Endometrial microvascular endothelial cells (primary cell): ENCODE data around the gene GJC2. TPM values are rescaled to one million over a fixed set of nuclear protein-coding genes. Genes with fewer than 3 reads are reported as not detected.
"Not testable (repeated sequence)": the region's sequence is repeated elsewhere in the genome, so short reads cannot be mapped to it uniquely, and the experiment has no call there.

ENCODE experiments used
- in situ Hi-C: cut with HindIII; loops from 2 replicates; pipeline ENCODE4 v1.10.0; 2017; ENCODE audit warnings: low sequenced_read_pairs, low pct_unique_long_range_greater_than_20kb; ENCODE audit errors: inconsistent ontology term
- total RNA-seq: library from RNA; depleted of rRNA; stranded (reverse); fragments of >200 nt; gene quantifications from one replicate; pipeline ENCODE4 v1.2.3, GENCODE V29; 2015; ENCODE audit errors: inconsistent ontology term

GJC2 gene
- total RNA-seq, 1 donor from 2014 or later, result 0.28 TPM

- in situ Hi-C loops, result not testable (repeated sequence)
Observed at GRCh38 chr1:228111315-228111714, 38.4 kb upstream of the GJC2 start.

DNA sequence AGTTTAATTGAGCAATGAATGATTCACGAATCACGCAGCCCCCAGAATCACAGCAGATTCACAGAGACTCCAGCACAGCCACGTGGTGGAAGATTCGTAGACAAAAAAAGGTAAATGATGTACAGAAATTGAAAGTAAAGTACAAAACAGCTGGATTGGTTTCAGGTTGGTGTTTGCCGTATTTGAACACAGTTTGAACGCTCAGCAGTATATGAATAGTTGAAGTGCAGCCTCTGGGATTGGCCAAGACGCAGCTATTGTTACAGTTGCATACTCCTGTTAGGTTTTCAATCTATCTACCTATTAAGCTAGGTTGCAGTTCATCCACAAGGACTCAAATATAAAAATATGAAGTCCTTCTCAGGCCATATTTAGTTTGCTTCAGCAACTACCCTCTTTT, 37.6 kb upstream of the GJC2 start:
- in situ Hi-C loops, result no loop called here

DNA sequence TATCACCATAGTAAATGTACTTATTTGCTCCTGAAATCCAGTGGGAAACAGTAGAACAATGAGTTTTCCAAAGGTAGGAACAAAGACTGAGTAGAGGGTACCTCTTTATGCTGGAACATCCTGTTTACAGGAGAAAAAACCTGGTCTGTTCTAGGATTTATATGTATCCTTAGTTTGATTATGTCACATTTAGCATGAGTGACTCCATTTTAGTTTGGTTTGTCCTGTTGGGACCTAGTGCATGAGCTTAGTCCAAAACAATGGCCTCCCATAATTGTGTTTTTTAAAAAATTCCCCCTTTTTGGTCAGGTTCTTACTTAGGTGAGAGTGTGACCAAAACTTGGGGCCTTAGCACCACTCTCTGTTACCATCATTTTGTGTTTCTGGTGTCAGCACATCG, 37.1 kb upstream of the GJC2 start:
- in situ Hi-C loops, result no loop called here

GRCh38 chr1:228114827-228115226, 34.9 kb upstream of the GJC2 start:
- in situ Hi-C loops, result no loop called here

DNA sequence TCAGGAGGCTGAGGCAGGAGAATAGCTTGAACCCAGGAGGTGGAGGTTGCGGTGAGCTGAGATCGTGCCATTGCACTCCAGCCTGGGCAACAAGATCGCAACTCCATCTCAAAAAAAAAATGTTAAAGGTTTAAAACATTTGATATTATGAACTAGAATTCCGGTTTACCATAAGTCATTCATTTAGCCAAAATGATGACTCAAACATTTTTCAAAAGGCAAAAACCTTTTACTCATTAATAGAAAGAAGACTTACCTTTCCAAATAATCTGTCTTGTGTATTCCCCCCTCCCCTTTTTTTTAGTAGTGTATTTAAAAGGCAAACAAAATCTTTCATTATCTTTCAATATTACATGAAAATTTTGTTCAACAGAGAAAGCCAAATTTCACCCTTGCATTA, 32.4 kb upstream of the GJC2 start:
- in situ Hi-C loops, result no loop called here

DNA sequence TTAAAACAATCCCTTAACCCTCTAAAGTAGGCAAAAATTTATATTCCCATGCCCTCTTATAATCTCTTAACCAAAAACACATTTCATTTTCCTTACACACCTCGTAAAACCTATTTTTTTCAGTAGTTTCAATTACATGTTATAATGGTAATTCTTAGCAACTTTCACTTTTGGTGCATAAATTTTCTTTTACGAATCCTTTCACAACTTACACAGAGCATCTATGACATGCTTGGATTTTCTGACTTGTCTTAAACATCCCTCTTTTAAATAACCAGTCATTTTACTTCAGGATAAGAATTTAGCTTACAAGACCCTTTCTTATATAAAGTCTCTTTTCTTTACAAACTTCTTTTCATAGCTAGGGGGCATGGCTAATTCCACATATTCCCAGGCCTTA, 31.7 kb upstream of the GJC2 start:
- in situ Hi-C loops, result no loop called here

GRCh38 chr1:228120351-228120750, 29.4 kb upstream of the GJC2 start:
- in situ Hi-C loops, result no loop called here

DNA sequence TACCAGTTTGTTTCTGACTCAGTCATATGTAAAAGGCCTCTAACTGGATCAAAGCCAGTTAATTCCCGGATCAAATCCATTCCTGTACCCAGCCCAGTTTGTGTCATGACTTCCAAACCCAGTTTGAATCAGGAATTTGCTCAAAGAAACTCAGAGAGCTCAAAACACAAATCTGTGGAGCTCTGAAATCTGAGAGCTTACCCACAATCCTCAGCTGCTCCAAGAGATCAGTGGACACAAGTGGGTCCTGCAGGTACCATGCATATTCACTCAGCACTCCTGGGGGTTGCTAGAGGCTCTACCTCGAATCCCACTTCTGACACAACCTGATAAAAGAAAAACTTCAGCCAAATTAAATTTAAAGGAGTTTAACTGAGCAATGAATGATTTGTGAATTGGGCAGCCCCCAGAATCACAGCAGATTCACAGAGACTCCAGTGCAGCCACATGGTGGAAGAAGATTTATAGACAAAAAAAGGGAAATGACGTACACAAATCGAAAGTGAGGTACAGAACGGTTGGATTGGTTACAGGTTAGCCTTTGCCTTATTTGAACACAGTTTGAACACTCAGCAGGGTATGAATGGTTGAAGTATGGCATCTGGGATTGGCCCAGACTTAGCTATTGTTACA, 28.8 kb upstream of the GJC2 start:
- in situ Hi-C loops, result no loop called here

DNA sequence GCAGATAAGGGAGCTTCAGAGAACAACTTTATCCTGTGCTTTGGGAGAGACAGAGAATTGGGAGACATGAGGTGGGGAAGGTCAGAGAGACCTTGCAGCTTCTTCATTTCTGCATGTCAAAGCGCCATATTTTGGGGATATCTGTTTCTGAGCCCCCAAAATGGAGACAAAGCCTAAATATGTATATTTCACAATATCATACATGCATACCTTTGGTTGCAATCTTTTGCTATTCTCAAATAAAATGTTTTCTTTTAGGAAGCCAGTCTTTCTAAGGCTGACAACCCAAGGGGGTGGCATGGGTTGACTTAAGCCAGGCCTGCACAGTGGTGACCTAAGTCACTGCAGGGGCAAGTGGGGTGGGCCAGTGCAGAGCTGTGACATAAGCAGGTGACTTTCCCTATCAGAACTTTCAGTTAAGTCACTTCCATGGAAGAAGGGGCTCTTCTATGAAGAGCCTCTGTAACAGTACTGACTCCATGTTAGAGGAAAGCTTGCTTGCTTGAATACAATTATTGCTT, 26.7 kb upstream of the GJC2 start:
- in situ Hi-C loops, result no loop called here

GRCh38 chr1:228123505-228123904, 26.2 kb upstream of the GJC2 start:
- in situ Hi-C loops, result no loop called here

DNA sequence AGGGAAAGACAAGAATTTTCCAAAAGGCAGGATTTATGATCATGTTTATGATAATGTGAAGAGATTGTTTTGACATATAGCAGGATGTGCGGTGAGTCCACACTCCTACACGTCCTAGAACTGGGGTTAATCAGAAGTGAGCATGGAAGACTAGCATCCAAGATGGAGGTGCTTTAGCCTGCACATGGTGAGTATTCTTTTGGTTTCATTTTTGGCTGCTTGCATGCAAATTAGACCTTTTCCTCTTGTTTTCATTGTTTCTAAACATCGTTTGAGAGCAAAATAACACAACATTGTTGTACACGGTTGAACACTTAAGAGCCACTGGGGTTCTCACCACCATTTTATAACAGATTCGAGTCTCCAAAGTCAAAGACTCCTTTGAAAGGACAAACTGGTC, 24.5 kb upstream of the GJC2 start:
- in situ Hi-C loops, result no loop called here

- in situ Hi-C loops, result no loop called here
Observed at GRCh38 chr1:228131766-228132165, 18.0 kb upstream of the GJC2 start.

DNA sequence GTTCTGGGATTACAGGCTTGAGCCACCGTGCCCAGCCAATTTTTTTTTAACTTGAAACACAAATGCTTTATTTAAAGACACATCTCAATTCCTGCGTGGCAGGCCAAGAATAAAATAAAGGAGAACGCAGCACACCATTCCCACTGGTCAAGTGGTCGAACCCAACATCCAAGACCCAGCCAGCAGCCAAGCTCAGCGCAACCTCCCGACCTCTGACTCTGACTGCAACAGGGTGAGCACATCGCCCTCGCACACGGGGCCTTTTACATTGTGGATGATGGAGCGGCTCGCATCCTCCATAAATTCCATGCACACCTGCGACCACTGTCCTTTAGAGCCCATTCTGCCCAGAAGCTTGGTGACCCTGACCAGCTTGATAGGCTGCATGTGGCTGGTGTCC, 15.1 kb upstream of the GJC2 start:
- in situ Hi-C loops, result no loop called here

DNA sequence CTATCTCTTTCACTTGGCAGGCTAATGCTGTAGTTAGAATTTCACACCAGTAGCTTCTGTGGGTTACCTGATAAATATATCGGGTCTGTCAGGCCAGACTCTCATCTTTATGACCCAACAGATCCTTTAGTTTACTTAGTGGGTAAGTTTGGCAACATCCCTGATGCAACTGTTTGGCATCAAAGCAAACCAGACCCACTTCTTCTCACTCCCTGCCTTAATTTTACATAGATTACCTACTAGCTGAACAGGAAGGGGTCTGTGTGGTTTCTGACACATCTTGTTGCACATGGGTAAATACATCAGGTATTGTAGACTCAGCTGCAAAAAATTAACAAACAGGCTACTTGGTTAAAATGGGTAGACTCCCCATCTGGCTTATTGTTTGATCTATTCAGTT, 12.8 kb upstream of the GJC2 start:
- in situ Hi-C loops, result no loop called here

DNA sequence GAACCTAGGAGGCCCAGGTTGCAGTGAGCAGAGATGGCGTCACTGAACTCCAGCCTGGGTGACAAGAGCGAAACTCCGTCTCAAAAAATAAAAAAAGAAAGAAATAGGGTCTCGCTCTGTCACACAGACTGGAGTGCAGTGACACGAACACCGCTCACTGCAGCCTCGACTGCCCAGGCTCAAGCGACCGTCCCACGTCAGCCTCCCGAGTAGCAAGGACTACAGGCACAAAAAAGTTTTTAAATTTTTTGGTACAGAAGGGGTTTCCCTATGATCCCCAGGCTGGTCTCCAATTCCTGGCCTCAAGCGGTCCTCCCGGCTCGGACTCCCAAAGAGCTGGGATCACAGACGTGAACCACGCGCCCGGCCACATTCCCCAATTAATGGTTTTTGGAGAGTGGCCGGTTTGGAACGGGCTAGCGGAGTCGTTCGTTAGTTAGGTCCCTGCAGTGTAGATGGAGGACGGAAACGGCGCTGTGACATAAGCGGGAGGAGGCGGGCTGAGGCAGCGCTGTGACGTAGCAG, 10.3 kb upstream of the GJC2 start:
- in situ Hi-C loops, result no loop called here

DNA sequence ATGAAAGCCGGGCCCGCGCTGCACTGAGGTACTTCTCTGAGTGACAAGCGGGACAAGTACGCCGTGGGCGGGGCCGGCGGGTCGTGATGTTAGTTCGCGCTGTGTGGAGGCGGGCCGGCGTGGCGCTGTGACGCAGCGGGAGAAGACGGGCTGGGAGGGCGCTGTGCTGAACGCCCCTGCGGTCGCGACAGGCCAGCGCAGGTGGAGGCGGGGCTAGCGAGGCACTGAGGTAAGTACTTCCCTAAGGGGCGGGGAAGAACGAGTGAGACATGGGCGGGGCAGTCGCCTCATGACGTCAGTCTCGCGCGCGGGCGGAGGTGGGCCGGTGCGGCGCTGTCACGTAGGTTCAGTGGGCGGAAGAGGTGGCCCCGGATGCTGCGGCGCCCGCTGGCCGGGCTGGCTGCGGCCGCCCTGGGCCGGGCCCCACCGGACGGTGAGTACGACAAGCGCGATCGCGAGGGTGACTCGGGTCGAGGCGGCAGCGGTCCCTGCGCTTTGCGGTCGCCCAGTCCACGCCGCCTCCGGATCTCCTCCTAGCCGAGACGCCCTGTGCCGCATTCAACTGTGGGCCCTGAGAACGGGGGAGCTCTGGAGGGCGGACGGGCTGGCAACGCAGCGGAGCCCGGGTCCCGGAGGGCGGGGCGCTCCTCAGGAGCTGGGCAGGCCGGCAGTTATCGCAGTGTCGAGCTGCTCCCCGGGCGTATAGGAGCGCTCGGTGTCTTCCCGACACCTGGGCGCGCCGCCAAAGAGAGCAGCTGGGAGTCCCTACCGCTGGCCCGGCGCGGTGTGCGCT, 9.6 kb upstream of the GJC2 start, which contains the start of gene GUK1:
GUK1 (plus strand) TSS at position 349 of the 793 bp plus-strand sequence; CDS start at position 373, 24 bp downstream.
- in situ Hi-C loops, result no loop called here

- in situ Hi-C loops, result no loop called here
Observed at GRCh38 chr1:228140724-228141225, 9.0 kb upstream of the GJC2 start.

- in situ Hi-C loops, result no loop called here
Observed at GRCh38 chr1:228141226-228142044, 8.3 kb upstream of the GJC2 start.

DNA sequence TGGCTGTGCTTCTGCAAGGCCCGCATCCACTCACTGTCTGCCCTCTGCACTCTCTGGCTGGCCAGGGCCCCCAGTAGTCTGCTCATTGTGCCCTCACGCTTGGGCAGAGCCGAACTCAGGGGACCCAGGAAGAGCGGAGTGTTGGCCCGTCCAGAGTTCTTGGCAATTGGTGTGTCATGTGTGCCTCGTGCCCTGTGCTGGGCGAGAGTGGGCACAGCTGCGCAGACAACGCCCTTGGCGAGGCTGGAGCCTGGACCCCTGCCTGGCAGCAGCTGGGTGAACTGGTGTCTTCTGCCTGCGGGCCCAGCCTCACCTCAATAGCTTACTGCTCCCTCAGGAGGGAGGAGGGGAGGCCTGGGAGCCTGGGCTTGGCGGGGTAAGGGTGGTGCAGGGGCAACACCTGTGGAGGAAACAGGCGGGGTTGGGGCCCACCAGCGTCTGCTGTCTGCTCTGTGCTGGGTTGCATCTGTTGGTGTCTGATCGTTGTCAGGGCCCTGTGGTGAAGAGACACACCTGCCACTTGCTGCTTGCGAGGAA, 7.5 kb upstream of the GJC2 start:
- in situ Hi-C loops, result no loop called here
